H54 (cell line): ENCODE data around the gene LTF.
"Not testable (repeated sequence)": the region's sequence is repeated elsewhere in the genome, so short reads cannot be mapped to it uniquely, and the experiment has no call there.

Experiments
- DNase-seq: peaks from one replicate; pipeline ENCODE4 v3.0.0; 2011; ENCODE audit warnings: low spot score, mixed read lengths; ENCODE audit not compliant: insufficient read length
- FAIRE-seq: peaks from 3 replicates; lab custom pipeline; 2011; peaks lifted over from hg19 to GRCh38; lab: Jason Lieb, UNC
- POLR2A ChIP-seq: IDR thresholded peaks from 2 replicates; pipeline ENCODE4 v1.6.1; 2011; ENCODE audit warnings: low read depth, mild to moderate bottlenecking, low read length

LTF gene

DNA sequence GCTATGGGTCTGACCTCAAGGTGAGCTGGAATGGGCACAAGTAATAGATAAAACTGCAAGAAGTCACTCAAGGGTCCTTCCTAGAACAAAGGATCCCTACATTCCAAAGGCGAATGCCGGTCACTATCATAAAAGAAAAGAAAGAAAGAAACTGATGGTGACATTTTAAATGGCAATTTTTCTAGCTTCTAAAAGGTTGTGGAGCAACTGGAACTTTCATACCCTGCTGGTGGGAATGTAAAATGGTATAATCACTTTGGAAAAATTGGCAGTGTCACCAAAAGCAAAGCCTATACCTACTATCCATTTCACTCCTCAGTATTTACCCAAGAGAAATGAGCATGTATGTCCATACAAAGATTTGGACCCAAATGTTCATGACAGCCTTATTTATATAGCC lies 53.4 kb downstream of the LTF start:
- DNase-seq (no peak), FAIRE-seq (no peak)
- TF ChIP-seq POLR2A, result no peak

DNA sequence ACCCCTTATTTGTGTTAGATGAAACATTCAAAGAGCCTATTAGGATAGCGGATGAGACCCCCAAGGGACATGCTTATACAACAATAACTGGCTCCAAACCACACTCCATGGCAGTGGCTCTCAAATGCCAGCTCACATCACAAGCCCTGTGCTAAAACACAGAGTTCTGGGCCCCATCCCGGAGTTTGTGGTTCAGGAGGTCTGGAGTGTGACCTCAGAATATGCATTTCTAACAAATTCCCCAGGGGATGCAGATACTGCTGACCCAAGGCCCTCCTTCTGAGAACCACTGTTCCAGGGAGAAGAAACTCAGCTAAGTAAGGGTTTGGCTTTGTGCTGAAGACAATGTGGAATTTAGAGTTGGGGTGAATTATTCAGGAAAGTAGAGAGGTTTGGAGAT lies 54.0 kb downstream of the LTF start:
- TF ChIP-seq POLR2A, result no peak
- FAIRE-seq, result no peak

DNA sequence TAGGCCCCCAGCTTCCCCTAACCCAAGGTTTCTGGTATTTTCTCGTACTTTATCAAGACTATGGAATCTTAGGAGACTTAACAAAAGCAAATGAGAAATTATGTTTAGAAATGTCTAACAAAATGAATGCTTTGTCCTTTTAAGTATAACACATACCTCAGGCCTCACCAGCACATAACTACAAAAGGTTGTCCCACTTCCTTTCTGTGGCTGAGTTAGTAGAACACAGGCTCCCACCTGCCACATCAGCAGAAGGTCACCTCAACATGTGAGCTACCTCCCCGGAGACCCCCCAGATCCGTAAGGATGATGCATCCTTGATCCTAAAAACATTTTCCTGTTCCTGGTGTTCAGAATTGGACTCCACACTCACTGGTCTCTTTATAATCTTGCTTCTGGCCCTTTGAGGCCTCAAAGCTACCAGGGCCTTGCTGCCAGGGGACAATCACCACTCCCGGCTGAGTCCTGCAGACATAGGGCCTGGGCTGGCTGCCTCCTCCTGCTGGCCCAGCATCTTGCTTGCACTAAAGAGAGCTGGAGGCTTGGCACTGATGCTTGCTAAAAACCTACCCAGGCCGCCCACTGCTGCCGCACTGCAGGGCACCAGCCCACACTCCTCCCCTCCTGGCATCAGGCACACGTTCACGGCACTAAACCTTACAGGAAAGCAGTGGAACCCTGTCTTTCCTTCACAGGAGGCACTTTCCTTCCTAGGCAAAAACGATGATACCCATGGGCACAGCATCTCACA lies 54.8 kb downstream of the LTF start:
- FAIRE-seq, result no peak
- no peak for TF ChIP-seq POLR2A
- DNase-seq, result no peak

More for the DNA sequence above, 54.0 kb downstream of the LTF start:
- DNase-seq, result no peak

DNA sequence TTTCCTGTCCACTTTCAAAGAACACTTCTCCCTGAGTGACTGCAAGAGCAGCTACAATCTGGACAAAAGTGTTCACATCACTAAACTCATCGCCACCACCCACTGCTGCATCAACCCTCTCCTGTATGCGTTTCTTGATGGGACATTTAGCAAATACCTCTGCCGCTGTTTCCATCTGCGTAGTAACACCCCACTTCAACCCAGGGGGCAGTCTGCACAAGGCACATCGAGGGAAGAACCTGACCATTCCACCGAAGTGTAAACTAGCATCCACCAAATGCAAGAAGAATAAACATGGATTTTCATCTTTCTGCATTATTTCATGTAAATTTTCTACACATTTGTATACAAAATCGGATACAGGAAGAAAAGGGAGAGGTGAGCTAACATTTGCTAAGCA lies 55.9 kb downstream of the LTF start:
- FAIRE-seq, result no peak
- no peak for TF ChIP-seq POLR2A
- DNase-seq, result no peak

DNA sequence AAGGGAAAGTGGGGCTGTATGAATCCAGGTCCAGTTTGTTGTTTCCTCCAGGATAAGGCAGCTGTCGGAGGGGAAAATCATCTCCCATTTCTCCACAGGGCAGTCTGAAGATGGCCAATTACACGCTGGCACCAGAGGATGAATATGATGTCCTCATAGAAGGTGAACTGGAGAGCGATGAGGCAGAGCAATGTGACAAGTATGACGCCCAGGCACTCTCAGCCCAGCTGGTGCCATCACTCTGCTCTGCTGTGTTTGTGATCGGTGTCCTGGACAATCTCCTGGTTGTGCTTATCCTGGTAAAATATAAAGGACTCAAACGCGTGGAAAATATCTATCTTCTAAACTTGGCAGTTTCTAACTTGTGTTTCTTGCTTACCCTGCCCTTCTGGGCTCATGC lies 56.7 kb downstream of the LTF start:
- DNase-seq (no peak), FAIRE-seq (no peak)
- TF ChIP-seq POLR2A, result no peak

DNA sequence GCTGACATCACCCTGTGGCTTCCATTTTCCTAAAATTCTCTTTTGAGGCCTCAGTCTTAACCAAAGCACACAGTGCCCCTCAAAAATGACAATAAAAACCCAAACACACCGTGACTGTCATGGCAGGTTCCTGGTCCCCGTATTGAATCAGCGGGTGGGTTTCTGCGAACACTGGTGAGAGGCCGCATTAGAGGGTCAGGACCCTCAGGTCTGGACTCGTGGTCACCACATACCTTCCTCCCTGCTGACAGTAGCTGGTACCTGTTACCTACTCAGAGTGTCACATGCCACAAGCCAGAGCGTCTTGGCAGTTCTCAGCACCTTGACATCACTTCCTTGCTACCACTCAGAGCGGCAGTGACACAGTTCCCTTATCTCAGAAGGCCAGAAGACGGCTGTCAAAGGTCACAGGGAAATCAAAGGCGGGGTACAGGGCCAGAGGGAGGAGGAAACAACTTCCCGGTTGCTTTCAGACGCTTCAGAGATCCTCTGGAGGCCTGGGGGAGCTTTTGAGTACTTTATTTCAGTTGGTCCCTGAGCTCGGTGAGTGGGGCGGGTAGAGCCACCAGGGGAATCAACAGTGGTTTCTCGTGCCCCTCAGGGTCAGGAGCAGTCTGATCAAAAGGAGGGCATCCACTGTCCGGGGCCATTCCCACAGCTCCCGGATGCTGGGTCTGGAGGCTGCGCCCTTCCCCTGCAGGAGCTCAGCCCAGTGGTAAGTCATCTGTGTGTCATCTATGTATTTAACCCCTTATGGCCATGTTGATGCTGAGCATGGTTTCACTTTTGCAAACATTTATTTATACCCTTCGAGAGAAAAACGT lies 57.7 kb downstream of the LTF start, which contains the start of the genes CCR5AS and CCRL2:
CCR5AS (minus strand) TSS at position 279 of the 824 bp plus-strand sequence.
CCRL2 (plus strand) TSS at position 472 of the 824 bp plus-strand sequence. CDS start 821 bp downstream, outside the sequence.
- peak; percentile 82 for DNase-seq
- peak; percentile 76 for FAIRE-seq

DNA sequence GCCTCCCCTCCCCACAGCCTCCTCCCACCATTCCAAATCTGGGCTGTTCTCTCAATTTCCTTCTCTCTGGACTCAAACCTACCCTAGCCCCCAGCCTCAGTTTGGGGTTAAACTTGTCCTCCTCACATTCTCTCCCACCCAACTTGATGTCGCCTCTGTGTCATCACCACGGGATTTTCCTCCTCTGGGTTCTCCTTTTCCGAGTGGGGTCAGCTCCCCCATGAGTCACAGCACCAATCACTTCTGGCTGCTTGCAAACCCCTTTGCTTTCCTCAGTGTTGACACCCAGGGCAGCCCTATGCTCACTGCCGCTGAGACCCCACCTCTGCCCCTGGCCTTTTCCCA lies 58.3 kb downstream of the LTF start:
- FAIRE-seq (no peak), DNase-seq (no peak)
- TF ChIP-seq POLR2A, result no peak

More for the DNA sequence above, 57.7 kb downstream of the LTF start, which contains the start of the genes CCR5AS and CCRL2:
- TF ChIP-seq POLR2A, result peak; percentile 28; the same call in 1 of the 2 replicates

DNA sequence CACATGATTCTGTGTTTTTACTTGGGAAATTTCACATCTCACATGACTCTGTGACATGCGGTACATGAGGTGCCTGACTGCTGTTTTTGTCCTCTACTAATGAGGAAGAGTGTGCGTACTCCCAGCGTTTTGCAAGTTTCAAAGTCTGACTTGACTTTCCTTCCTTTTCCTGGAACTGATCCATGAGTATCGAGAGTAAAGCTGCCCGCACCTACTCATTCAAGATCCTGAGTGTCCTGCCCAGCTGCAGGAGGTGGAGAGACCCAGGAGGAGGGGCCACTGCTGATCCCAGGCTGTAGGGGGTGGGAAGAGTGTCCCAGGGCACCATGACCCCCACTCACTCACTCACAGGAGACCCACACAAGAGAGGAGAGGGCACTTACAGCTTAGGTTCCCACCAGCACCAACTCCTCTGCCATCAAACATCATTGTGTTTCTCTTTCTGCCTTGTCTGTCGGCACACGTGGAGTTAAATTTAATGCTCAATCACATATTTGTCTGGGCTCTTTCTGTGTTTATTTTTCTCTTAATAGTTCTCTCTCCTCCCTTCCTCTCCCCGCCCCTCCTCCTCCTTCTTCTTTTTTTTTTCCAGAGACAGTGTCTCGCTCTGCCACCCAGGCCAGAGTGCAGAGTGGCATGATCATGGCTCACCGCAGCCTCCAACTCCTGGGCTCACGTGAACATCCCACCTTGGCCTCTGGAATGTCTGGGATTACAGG lies 59.2 kb downstream of the LTF start:
- FAIRE-seq (no peak), DNase-seq (no peak)
- no peak for TF ChIP-seq POLR2A

DNA sequence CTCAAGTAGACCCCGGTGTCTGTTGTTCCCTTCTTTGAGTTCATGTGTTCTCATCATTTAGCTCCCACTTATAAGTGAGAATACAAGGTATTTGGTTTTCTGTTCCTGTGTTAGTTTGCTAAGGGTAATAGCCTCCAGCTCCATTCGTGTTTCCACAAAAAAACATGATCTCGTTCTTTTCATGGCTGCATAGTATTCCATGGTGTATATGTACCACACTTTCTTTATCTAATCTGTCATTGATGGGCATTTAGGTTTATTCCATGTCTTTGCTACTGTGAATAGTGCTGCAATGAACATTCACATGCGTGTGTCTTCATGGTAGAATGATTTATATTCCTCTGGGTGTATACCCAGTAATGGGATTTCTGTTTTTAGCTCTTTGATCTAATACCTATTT lies 61.8 kb downstream of the LTF start:
- not testable (repeated sequence) for DNase-seq, FAIRE-seq

DNA sequence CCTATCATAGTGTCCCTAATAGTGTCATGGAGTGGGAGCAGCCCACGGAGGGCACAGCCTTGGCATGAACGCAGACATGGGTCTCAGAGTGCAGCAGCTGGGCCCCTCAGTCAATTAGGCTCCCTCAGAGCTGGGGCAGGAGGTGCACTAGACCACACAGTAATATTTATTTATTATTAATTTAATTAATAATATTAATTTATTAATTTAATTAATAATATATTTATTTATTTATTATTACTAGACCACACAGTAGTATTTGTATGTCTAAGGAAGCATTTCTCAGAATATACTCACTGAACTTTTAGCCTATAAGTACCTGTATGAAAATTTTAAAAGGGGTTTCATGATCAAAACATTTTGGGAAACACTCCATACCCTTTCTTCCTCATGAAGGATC lies 63.1 kb downstream of the LTF start:
- TF ChIP-seq POLR2A, result no peak

DNA sequence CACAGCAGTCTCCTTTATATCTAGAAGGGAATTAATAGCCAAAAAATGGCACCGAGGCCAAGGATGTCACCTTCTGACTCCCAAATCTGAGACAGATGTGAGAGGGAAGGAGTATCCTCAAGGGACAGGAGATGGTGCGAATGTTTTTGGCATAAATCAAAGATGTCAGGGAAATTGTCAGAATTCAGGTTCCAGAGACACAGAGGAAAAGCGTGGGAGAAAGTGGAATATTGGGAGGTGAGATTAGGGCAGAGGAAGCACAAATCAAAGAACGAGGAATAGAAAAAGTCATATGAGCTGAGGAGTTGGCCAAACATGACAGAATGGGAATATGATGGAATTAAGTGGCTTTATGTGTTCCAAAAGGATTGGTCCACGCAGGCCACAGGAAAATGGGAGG lies 63.9 kb downstream of the LTF start:
- FAIRE-seq (no peak), DNase-seq (no peak)
- TF ChIP-seq POLR2A, result no peak

More for the DNA sequence above, 63.1 kb downstream of the LTF start:
- DNase-seq, result no peak
- FAIRE-seq, result no peak

DNA sequence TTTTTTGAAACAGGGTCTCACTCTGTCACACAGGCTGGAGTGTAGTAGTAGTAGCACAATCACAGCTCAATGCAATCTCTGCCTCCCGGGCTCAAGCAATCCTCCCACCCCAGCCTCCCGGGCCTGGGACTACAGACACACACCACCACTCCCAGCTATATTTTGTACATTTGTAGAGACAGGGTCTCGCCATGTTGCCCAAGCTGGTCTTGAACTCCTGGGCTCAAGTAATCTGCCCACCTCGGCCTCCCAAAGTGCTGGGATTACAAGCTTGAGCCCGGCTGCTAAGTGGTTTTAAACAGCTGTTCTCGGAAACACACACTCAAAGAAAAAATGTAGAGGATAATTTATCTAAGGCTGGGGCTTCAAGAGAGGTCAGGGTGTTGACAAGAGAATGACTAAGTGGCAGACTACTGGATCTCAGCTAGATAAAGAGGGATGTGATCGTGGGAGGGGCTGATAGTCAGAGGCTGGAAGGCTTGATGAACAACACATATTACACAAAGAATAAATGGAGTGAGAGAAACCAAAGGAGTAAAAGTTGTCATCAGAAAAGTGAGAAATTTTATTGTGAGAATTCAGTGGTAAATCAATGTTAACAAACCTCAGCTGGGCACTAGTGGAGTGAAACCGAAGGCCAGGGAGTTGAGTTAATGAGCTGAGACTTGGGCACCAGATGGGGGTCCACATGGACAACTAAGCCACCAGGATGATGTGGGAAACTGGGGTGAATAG lies 64.5 kb downstream of the LTF start:
- peak; percentile 65 for FAIRE-seq
- TF ChIP-seq POLR2A, result no peak
- DNase-seq, result peak; percentile 59

DNA sequence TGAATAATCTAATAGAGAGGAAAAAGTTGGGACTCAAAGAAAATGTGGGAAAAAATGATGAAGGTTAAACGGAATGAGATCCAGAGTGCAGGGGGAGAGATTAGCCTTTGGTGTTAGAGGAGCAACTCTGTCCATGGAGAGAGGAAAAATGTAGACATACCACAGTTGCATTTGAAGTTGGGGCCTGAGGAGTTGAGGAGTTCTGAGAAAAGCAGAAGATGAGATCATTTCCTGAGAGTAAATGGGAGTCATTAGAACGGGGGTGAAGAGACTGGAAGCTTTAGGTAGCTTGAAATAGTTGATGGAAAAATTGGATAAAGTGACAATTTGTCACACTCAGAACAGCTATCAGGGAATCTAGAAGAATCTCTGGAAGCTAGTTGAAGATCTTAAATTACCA lies 65.1 kb downstream of the LTF start:
- FAIRE-seq (no peak), DNase-seq (no peak)
- no peak for TF ChIP-seq POLR2A

DNA sequence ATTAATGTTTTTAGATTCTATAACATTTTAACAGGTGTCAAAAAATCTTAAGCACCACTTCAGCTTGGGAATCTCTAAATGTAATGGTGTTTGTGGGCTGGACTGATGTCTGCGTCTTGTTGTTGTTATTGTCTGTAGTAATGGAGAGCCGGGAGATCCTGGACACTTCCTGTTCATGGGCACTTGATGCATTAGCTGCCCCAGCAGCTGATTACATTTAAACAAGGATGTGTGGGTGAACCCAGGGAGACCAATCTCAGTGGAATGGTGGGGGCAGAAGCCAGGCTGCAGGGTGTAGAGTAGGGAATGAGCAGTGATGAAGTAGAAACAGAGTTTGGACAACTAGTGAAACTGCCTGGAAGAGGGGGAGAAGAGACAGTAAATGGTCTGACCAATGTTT lies 65.6 kb downstream of the LTF start:
- TF ChIP-seq POLR2A, result no peak

More for the DNA sequence above, 65.6 kb downstream of the LTF start:
- FAIRE-seq (no peak), DNase-seq (no peak)
